GM18498 (cell line): ENCODE results near the gene ARMC3.

Source experiments
- ATAC-seq: cut with Tn5 transposase; IDR thresholded peaks from one replicate; pipeline ENCODE4 v1.9.1; 2021; ENCODE audit warnings: mild to moderate bottlenecking, moderate library complexity; ENCODE audit not compliant: unreplicated experiment

ARMC3 gene

DNA sequence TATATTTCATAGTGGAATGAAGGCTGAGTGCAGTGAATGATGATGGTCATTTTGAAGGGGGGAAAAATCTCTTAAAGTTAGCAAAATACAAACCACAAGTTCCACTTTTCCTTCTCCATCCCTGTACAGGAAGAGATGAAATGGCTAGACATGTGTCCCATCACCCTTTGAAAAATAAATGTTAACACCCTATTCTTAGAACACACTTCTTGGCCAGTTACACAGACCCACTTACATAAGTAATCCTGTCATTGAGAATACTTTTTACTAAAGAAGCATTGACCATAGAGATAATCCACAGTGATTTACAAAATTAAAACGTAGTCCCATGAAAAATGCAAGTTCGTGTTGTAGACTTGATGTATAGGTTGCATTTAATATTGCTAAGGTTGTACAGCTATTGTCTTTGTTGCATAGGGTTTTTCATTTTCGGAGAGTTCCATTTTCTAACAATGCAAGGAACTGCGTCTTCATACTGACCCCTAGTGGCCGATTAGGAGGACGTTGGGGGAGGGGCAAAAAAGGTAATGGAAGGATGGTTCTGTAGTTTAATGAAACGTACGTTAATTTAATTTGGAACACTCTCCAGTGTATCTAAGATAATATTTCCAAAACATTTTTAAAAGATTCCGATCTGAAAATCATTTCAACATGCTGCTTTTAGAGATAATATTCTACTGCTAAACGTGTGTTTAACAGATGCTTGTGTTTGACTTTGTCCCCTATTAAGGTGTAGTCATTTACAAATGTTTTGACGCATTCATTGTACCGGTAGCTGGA, 60.9 kb downstream of the ARMC3 start:
- peak; percentile 68 for ATAC-seq

DNA sequence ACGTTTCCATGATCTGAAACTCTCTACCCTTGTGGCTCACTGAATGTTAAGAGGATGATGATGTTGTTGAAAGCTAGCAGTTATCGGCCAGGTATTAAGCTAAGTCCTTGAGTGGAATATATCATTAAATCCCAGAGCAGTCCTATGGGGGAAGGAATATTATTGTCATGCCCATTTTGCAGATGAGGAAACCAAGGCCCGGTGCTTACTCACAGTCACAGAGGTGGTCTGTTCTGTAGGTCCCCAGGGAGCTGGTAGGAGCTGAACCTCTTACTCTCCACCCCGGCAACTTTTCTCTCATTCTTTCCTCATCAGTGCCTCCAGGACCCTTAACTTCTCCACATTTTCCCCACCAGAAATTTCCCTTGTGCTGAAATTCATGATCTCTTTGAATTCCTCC, 62.6 kb downstream of the ARMC3 start:
- no peak for ATAC-seq

GRCh38 chr10:22992075-22992474, 64.2 kb downstream of the ARMC3 start:
- no peak for ATAC-seq

DNA sequence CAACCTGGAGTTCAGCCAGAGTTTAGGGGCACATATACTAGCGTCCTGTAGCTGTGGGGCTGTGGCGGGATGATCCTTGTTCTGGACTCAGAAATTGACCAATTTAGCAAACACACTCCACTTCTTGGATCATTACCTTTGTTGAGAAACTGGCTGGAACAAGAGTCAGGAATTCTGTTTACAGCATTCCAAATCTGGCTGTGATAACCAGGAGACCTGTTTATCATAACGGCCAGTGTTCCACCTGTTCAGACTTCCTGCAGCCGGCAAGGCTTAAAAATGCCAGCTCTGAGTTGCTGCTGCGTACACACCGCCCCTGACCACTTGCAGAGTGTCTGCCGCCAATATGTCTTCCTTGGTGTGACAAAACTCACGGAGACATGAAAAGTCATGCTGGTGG, 64.8 kb downstream of the ARMC3 start:
- no peak for ATAC-seq

GRCh38 chr10:22993314-22993713, 65.5 kb downstream of the ARMC3 start:
- ATAC-seq: no peak

DNA sequence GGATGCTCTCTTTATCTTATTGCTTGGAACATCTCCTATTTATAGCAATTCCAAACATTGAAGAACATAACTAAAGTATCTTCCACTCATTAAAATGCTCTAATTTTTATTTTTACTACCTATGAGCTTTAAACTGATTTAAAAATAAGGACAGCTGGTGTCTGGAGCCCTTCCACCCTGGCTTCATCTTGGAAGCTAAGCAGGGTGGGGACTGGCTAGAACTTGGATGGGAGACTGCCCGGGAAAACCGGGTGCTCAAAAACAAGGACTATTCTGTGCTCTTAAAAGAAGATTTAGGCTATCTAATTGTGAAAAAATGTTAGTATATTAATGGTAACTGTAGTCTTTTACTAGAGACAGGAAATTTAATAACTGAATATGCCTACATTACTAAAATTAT, 69.2 kb downstream of the ARMC3 start:
- no peak for ATAC-seq

DNA sequence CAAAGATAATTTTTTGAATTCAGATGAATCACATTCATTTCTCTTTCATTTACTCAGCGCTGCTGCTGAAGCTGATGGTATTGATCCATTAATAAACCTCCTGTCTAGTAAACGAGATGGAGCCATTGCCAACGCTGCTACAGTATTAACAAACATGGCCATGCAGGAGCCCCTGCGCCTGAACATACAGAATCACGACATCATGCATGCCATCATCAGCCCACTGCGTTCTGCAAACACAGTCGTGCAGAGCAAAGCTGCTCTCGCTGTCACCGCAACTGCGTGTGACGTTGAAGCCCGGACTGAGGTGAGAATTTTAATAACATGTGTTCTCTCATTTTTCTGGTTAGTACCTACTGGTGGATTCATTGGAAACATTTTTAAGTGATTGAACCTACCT, 70.2 kb downstream of the ARMC3 start:
- ATAC-seq: no peak

- no peak for ATAC-seq
Observed at GRCh38 chr10:22999942-23000341, 72.1 kb downstream of the ARMC3 start.

DNA sequence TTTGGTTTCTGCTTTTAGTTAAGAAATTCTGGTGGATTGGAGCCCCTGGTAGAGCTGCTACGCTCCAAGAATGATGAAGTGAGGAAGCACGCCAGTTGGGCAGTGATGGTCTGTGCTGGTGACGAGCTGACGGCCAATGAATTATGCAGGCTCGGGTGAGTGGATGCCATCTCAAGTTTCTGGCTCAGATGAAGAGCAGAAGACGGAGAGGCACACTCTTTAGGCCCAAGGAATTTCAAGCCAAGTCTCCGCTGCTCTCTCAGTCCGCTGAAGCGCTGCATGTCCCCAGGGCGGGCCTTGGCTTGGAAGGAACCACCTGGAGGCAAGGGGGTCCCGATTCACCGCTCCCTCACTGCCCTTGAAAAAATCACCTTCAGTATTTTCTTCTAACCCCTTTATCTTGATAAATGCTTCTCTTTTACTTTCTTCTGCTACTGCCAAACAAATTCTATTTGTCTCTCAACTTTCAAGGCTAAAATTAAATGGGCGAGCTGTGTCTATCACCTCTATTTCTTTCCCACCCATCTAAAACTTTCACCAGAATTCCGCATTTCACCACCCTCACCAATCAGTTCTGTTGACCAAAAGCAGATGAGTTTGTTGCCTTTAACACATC, 74.2 kb downstream of the ARMC3 start:
- ATAC-seq: no peak

GRCh38 chr10:23005150-23005549, 77.3 kb downstream of the ARMC3 start:
- ATAC-seq: no peak

DNA sequence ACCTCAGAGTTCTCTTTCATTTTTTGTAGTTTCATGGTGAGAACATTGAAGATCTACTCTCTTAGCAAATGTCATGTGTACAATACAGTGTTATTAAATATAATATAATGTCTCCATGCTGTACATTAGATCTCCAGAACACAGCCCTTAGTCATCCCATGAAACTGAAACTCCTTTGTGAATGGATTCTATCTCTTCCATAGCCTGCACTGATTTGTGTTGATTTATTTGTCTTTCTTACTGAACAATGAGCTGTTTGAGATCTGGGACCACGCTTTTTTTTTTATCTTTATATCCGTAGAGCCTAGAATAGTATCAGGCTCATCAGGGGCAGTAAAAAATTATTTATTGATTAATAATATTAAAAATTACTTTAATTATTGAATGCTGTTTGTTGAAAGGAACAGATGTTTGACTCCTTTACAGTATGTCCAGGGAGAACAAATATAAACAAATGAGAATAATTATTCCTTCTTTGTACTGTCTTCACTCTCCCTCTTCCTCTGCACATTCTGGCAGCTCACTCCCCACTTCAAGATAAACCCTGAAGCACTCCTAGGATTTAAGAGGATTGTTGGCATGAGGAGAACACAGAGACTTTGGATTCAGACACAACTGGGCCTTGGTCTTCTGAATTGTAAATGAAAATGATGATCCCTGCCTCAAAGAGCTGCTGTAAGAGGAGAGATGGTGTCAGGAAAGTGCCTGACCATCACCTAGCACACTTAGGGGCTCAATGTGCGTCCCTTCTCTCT, 85.9 kb downstream of the ARMC3 start:
- no peak for ATAC-seq

DNA sequence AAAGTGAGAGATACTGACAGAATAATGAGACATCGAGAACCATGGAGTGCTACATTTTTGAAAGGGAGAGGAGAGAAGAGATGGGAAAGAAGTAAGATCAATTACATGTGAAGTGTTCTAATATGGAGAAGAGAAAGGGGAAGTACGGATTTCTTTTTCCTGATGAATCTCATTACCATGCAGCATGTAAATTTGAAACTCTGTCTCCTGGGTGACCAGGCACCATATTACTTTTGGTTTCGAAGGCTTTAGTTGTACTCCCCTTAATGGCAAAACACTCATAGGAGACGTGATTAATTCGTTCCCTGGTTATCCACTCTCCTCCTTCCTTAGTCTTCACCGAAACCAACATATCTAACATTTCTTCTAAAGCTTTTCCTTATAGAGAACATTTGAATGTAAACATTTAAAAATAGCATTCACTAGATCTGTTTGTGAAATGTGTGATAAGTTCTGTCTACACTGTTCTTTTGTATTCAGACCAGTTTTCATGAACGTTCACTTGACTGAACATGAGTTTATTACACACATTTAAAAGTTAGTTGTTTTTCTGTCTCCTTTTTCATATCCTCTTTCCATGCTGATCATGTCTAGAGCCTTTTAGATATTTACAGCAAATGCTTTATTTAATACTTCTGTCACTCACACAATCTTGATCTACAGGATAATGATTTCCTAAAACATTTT, 87.3 kb downstream of the ARMC3 start:
- ATAC-seq: peak; percentile 60

GRCh38 chr10:23016636-23017035, 88.8 kb downstream of the ARMC3 start:
- no peak for ATAC-seq

DNA sequence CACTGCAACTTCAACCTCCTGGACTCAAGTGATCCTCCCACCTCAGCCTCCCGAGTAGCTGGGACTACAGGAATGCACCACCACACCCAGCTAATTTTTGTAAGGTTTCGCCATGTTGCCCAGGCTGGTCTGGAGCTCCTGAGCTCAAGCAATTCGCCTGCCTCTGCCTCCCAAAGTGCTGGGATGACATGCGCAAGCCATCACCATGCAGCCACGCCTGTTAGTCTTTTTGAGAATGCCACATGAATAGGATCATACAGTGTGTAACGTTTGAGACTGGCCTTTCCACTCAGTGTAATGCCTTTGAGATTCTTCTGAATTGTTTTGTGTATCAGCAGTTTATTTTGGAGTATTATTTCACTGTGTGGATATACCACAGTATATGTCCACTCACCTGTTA, 91.8 kb downstream of the ARMC3 start:
- ATAC-seq: no peak

GRCh38 chr10:23021430-23021829, 93.6 kb downstream of the ARMC3 start:
- no peak for ATAC-seq

GRCh38 chr10:23024002-23024401, 96.1 kb downstream of the ARMC3 start:
- no peak for ATAC-seq

DNA sequence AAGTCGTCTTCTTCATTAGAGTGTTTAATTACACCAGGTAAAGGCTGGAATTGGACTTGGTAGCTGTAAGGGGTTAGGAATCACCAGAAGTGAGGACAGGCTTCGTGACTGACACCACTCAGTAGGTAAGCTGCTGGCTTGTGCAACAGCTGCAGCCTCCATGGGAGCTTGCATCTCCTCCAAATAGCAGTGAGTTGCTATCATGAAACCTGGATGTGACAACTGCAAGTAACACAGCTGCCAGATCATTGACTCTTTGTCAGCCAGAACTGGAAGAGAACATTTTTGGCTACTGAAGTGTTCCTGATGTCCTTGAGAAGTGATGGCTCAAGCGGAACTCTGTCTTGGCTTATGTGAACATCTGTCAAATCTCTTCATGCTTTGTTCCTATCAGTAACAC, 103.5 kb downstream of the ARMC3 start:
- ATAC-seq: no peak

DNA sequence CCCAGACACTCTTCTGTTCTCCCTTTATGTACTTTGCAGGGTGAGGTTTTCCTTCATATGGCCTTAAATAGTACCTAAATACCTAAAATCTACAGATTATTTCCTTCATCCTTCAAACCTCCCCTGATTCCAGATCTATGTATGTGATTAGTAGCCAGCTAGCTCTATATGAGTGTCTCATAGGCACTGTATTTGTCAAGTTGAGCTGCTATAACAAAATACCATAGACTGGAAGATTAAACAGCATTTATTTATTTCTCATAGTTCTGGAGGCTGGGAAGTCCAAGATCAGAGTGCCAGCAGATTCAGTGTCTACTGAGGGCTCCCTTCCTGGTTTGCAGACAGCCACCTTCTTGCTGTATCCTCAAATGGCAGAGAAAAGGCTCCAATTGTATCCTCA, 106.9 kb downstream of the ARMC3 start:
- ATAC-seq: no peak

GRCh38 chr10:23035569-23035968, 107.7 kb downstream of the ARMC3 start:
- ATAC-seq: no peak

GRCh38 chr10:23037152-23037551, 109.3 kb downstream of the ARMC3 start:
- no peak for ATAC-seq

DNA sequence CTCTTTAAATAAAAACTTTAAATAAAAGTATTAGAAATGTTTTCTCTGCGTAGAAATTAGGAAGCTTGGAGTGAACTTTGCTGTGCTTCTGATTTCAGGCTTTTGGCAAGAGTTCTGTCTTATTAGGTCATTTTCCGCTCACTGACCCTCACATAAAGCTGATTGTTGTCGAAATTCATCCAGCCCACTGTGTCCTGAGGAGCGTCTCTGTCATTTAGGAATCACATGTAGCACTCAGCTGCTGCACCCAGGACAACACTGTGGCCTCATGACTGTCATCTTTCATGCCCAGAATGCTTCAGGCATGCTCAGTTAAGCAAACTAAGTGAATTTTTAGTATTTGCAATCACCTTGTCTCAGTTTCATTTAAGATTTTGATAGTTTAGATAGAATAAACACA, 109.7 kb downstream of the ARMC3 start:
- ATAC-seq: no peak
